GM12875 (cell line): ENCODE data around the gene RASGRF2.

Source experiments
- H3K4me3 ChIP-seq: one replicate; pipeline ENCODE4 v1.5.1; 2011; ENCODE audit warnings: low read depth, low read length, control low read depth
- CTCF ChIP-seq: IDR thresholded peaks from 2 replicates; pipeline ENCODE4 v1.5.1; 2011; ENCODE audit warnings: low read depth, mild to moderate bottlenecking, control low read depth, inconsistent platforms, low read length, moderate library complexity, borderline replicate concordance; ENCODE audit not compliant: insufficient read depth

Gene RASGRF2

GRCh38 chr5:81093536-81094196 is 133.5 kb downstream of the RASGRF2 start:
- TF ChIP-seq CTCF = no peak
- no peak overlapping the region for H3K4me3 ChIP-seq

GRCh38 chr5:81095835-81096234 is 135.7 kb downstream of the RASGRF2 start:
- H3K4me3 ChIP-seq = no peak overlapping the region
- TF ChIP-seq CTCF = no peak

- no peak for TF ChIP-seq CTCF
- no peak overlapping the region for H3K4me3 ChIP-seq
Observed at GRCh38 chr5:81097713-81098112, 137.6 kb downstream of the RASGRF2 start.

- TF ChIP-seq CTCF = no peak
- no peak overlapping the region for H3K4me3 ChIP-seq
Observed at GRCh38 chr5:81105261-81105877, 145.2 kb downstream of the RASGRF2 start.

GRCh38 chr5:81115261-81115660 is 155.1 kb downstream of the RASGRF2 start:
- H3K4me3 ChIP-seq = no peak overlapping the region
- no peak for TF ChIP-seq CTCF

- H3K4me3 ChIP-seq = no peak overlapping the region
- no peak for TF ChIP-seq CTCF
Observed at GRCh38 chr5:81117566-81117965, 157.4 kb downstream of the RASGRF2 start.

- no peak for TF ChIP-seq CTCF
- no peak overlapping the region for H3K4me3 ChIP-seq
Observed at GRCh38 chr5:81121273-81121672, 161.1 kb downstream of the RASGRF2 start.
